Measurements from ENCODE around the gene ZFYVE1.
"Not testable (repeated sequence)": the region's sequence is repeated elsewhere in the genome, so short reads cannot be mapped to it uniquely, and the experiment has no call there.

Gene ZFYVE1

DNA sequence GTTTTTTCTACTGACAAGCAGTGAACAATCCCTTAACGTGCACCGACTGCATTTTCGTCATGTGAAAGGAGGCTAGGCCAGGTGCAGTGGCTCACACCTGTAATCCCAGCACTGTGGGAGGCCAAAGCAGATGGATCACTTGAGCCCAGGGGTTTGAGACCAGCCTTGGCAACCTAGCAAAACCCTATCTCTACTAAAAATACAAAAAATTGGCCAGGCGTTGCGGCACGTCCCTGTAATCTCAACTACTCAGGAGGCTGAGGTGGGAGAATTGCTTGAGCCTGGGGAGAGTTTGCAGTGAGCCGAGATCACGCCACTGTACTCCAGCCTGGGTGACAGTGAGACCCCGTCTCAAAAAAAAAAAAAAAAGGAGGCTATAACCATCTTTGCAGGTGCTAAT, 22.3 kb downstream of the ZFYVE1 start:
- not testable (repeated sequence) for H2AFZ ChIP-seq (ENCODE audit: low read length, unreplicated experiment); H3K27me3 ChIP-seq (ENCODE audit: insufficient read depth, low read length); H3K4me1 ChIP-seq (ENCODE audit: control insufficient read depth, insufficient read depth, low read length, unreplicated experiment); H3K27ac ChIP-seq (ENCODE audit: low read depth, low read length); H3K4me3 ChIP-seq (ENCODE audit: low read depth, low read length); H3K36me3 ChIP-seq (ENCODE audit: insufficient read depth, low read length)
- peaks cover 15% of the 10 kb centered on the region for H3K79me2 ChIP-seq (ENCODE audit: control insufficient read depth, insufficient read depth, low read length, unreplicated experiment)

DNA sequence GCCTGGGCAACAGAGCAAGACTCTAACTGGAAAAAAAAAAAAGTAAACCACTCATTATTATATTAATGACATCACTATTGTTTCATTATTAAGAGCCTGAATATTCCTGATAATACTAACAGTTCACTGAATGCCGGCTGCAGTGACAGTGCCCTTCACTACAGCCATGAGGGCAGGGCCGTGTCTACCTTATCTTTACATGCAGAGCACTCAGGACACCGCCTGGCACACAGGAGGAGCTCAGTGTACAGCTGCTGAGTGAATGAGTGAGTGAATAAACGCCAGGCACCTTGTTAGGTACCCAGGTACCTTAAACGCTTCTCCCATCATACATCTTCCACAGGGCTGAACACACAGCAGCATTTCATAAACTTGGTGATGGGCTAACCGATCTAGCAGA, 23.2 kb downstream of the ZFYVE1 start:
- Histone ChIP-seq H3K79me2 (ENCODE audit: control insufficient read depth, insufficient read depth, low read length, unreplicated experiment) (peaks cover 12% of the 10 kb centered on the region), H3K4me1 (ENCODE audit: control insufficient read depth, insufficient read depth, low read length, unreplicated experiment) (peaks cover 3% of the 10 kb centered on the region), H3K27ac (ENCODE audit: low read depth, low read length) (no peak overlapping the region), H2AFZ (ENCODE audit: low read length, unreplicated experiment) (no peak overlapping the region), H3K4me3 (ENCODE audit: low read depth, low read length) (no peak overlapping the region), H3K36me3 (ENCODE audit: insufficient read depth, low read length) (peaks cover 5% of the 10 kb centered on the region; the same call in 1 of the 2 replicates), H3K27me3 (ENCODE audit: insufficient read depth, low read length) (no peaks in the 10 kb centered on the region)

DNA sequence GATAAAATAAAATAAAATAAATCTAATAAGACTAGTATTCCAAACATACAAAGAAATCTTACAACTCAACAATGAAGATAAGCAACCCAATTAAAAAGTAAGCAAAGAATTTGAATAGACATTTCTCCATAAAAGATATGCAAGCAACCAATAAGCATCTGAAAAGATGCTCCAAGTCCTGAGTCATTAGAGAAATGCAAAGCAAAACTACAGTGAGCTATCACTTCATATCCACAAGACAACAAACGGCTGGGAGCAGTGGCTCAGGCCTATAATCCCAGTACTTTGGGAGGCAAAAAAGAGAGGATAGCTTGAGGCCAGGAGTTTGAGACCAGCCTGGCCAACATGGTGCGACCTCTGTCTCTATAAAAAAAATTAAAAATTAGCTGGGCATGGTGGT, 26.8 kb downstream of the ZFYVE1 start:
- Histone ChIP-seq H3K4me3 (ENCODE audit: low read depth, low read length) (no peak overlapping the region), H3K36me3 (ENCODE audit: insufficient read depth, low read length) (peaks cover 19% of the 10 kb centered on the region), H3K79me2 (ENCODE audit: control insufficient read depth, insufficient read depth, low read length, unreplicated experiment) (peaks cover 2% of the 10 kb centered on the region), H2AFZ (ENCODE audit: low read length, unreplicated experiment) (no peak overlapping the region), H3K27me3 (ENCODE audit: insufficient read depth, low read length) (no peaks in the 10 kb centered on the region), H3K27ac (ENCODE audit: low read depth, low read length) (no peak overlapping the region), H3K4me1 (ENCODE audit: control insufficient read depth, insufficient read depth, low read length, unreplicated experiment) (no peaks in the 10 kb centered on the region)

DNA sequence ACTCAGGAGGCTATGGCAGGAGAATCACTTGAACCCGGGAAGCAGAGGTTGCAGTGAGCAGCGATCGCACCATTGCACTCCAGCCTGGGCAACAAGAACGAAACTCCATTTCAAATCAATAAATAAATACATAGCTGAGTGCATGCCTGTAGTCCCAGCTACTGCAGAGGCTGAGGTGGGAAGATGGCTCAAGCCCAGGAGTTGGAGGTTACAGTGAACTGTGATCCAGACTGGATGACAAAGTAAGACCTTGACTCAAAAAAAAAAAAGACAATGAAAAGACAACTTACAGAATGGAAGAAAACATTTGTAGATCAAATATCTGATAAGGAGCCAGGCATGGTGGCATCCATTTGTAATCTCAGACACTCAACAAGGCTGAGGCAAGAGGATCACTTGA, 27.6 kb downstream of the ZFYVE1 start:
- Histone ChIP-seq H2AFZ (ENCODE audit: low read length, unreplicated experiment) (no peak overlapping the region), H3K79me2 (ENCODE audit: control insufficient read depth, insufficient read depth, low read length, unreplicated experiment) (peaks cover 2% of the 10 kb centered on the region), H3K27ac (ENCODE audit: low read depth, low read length) (no peak overlapping the region), H3K36me3 (ENCODE audit: insufficient read depth, low read length) (peaks cover 19% of the 10 kb centered on the region), H3K27me3 (ENCODE audit: insufficient read depth, low read length) (no peaks in the 10 kb centered on the region), H3K4me1 (ENCODE audit: control insufficient read depth, insufficient read depth, low read length, unreplicated experiment) (no peaks in the 10 kb centered on the region), H3K4me3 (ENCODE audit: low read depth, low read length) (no peak overlapping the region)

DNA sequence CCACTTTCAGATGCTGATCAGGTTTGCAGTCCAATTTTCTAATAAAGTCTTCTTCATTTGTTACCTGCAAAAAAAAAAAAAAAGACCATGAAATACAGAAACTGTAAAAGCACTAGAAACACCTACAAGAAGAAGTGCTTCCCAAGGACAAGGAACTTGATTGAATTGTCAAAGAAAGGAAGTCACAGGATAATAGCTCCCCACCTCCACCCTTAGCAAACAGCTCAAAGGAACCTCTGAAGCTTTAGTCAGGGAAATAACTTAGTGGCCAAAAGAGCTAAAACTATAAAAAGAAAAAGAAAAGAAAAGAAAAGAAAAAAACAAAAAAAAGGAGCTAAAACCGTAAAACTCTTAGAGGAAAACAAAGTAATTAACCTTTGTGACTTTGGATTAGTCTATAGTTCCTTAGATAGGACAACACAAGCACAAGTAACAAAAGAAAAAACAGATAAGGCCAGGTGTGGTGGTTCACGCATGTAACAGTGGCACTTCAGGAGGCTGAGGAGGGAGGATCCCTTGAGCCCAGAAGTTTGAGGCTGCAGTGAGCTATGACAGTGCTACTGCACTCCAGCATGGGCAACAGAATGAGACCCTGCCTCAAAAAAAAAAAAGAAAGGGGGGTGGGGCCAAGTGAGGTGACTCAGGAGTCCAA, 28.5 kb downstream of the ZFYVE1 start:
- Histone ChIP-seq H3K36me3 (ENCODE audit: insufficient read depth, low read length) (peaks cover 19% of the 10 kb centered on the region), H3K27ac (ENCODE audit: low read depth, low read length) (no peak overlapping the region), H3K4me1 (ENCODE audit: control insufficient read depth, insufficient read depth, low read length, unreplicated experiment) (no peaks in the 10 kb centered on the region)

DNA sequence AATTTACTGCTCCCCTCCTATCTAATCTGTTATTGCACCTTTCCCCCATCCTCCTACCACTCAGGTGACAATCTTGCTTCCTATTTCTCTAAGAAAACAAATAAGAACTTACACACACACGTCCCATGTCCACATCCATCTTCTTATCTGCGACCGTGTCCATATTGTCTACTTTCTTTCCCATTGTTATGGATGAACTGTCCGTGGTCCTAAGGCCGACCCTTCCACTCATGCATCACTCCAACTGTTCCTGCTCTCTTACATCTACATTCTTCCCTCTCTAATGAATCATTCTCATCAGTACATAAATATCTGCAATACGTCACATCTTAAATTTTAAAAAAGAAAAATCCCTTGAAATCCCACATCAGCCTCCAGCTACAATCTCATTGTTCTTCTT, 30.0 kb downstream of the ZFYVE1 start:
- H3K36me3 ChIP-seq (ENCODE audit: insufficient read depth, low read length): peaks cover 22% of the 10 kb centered on the region
- H3K27ac ChIP-seq (ENCODE audit: low read depth, low read length): no peak overlapping the region

More for the DNA sequence above, 28.5 kb downstream of the ZFYVE1 start:
- no peaks in the 10 kb centered on the region for H3K27me3 ChIP-seq (ENCODE audit: insufficient read depth, low read length)
- H3K79me2 ChIP-seq (ENCODE audit: control insufficient read depth, insufficient read depth, low read length, unreplicated experiment): no peaks in the 10 kb centered on the region
- no peak overlapping the region for H3K4me3 ChIP-seq (ENCODE audit: low read depth, low read length)
- H2AFZ ChIP-seq (ENCODE audit: low read length, unreplicated experiment): no peak overlapping the region

DNA sequence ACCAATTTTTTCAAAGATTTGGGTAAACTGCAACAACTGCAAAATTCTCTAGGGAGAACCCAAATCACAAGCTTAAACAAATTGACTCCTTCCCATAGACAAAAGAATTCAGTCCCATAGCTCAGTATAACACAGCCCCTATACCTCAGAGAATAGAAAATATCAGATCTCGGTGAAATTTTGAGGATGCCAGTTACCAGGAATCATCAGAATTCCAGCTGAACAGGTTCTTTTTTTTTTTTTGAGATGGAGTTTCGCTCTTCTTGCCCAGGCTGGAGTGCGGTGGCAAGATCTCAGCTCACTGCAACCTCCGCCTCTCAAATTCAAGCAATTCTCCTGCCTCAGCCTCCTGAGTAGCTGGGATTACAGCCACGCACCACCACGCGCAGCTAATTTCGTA, 36.7 kb downstream of the ZFYVE1 start:
- H3K36me3 ChIP-seq (ENCODE audit: insufficient read depth, low read length): peaks cover 3% of the 10 kb centered on the region; the same call in 1 of the 2 replicates
- no peak overlapping the region for H3K27ac ChIP-seq (ENCODE audit: low read depth, low read length)
- no peaks in the 10 kb centered on the region for H3K27me3 ChIP-seq (ENCODE audit: insufficient read depth, low read length)
- no peaks in the 10 kb centered on the region for H3K79me2 ChIP-seq (ENCODE audit: control insufficient read depth, insufficient read depth, low read length, unreplicated experiment)
- H3K4me1 ChIP-seq (ENCODE audit: control insufficient read depth, insufficient read depth, low read length, unreplicated experiment): no peaks in the 10 kb centered on the region
- H2AFZ ChIP-seq (ENCODE audit: low read length, unreplicated experiment): no peak overlapping the region
- H3K4me3 ChIP-seq (ENCODE audit: low read depth, low read length): no peak overlapping the region

More for the DNA sequence above, 30.0 kb downstream of the ZFYVE1 start:
- Histone ChIP-seq H3K79me2 (ENCODE audit: control insufficient read depth, insufficient read depth, low read length, unreplicated experiment) (no peaks in the 10 kb centered on the region), H3K4me1 (ENCODE audit: control insufficient read depth, insufficient read depth, low read length, unreplicated experiment) (no peaks in the 10 kb centered on the region), H3K4me3 (ENCODE audit: low read depth, low read length) (no peak overlapping the region), H3K27me3 (ENCODE audit: insufficient read depth, low read length) (no peaks in the 10 kb centered on the region), H2AFZ (ENCODE audit: low read length, unreplicated experiment) (no peak overlapping the region)

DNA sequence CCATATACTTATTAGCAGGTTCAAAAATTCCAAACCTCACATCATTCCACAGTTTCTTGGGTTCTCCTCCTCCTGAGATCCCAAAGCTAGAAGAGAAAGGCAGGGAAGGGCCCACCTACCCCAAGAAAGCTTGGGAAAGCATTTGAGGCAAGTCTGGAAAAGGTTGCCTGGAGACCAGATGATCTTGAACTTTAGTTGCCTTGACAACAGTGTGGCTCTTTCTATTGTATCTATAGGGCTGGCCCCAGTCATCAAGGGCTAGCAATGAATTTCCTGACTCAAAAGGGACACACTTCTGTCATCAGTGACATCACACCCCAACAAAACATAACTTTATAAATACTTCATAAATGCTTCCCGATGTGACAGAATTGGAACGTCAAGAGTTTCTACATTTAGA, 40.0 kb downstream of the ZFYVE1 start:
- H3K27ac ChIP-seq (ENCODE audit: low read depth, low read length): no peak overlapping the region
- H3K27me3 ChIP-seq (ENCODE audit: insufficient read depth, low read length): no peaks in the 10 kb centered on the region
- H3K36me3 ChIP-seq (ENCODE audit: insufficient read depth, low read length): peaks cover 10% of the 10 kb centered on the region; the same call in 1 of the 2 replicates
- no peaks in the 10 kb centered on the region for H3K4me1 ChIP-seq (ENCODE audit: control insufficient read depth, insufficient read depth, low read length, unreplicated experiment)
- no peaks in the 10 kb centered on the region for H3K79me2 ChIP-seq (ENCODE audit: control insufficient read depth, insufficient read depth, low read length, unreplicated experiment)
- no peak overlapping the region for H3K4me3 ChIP-seq (ENCODE audit: low read depth, low read length)
- no peak overlapping the region for H2AFZ ChIP-seq (ENCODE audit: low read length, unreplicated experiment)

DNA sequence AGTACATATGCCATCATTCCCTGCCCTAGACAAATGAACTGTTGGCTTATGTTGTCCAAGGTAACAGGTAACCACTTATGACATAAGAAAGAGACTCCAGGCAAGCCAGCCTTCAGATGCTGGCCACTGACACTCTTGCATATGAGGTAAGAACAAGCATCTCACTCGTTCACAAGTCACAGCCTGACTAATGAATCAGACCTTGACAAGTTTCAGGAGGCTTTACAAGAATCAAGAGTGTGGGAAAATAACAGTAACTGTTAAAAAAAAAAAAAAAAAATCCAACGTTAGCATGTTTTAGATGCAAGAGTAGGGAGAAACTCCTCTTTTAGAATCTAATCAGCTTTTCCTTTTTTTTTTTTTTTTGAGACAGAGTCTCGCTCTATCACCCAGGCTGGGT, 40.7 kb downstream of the ZFYVE1 start:
- Histone ChIP-seq H3K4me3 (ENCODE audit: low read depth, low read length) (no peak overlapping the region), H3K4me1 (ENCODE audit: control insufficient read depth, insufficient read depth, low read length, unreplicated experiment) (no peaks in the 10 kb centered on the region), H3K27ac (ENCODE audit: low read depth, low read length) (no peak overlapping the region), H2AFZ (ENCODE audit: low read length, unreplicated experiment) (no peak overlapping the region), H3K79me2 (ENCODE audit: control insufficient read depth, insufficient read depth, low read length, unreplicated experiment) (no peaks in the 10 kb centered on the region), H3K36me3 (ENCODE audit: insufficient read depth, low read length) (peaks cover 10% of the 10 kb centered on the region; the same call in 1 of the 2 replicates), H3K27me3 (ENCODE audit: insufficient read depth, low read length) (no peaks in the 10 kb centered on the region)

DNA sequence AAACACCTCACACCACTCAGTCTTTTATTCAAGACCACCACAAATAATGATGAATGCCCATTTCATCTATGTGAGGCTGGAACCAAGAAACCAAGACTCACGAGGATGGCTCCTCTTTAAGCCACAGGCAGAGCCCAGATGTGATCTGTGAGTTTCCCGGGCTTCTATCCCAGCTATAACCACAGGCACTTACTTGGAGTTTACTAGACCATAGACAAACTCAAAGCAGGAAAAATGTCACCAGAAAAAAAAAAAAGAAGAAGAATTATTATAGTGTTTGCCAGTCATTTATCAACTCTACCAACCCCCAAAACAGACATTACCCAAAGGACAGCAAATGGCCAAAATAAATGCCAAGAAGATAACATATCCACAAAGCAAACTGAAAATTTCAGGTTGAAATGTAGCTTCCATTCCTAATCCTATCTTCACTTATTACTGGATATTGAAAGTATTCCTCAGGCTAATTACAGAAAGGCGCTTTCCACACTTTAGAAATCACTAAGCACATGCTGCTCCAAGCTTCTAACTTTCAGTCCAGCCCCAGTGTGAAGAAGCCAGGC, 44.7 kb downstream of the ZFYVE1 start:
- Histone ChIP-seq H3K4me3 (ENCODE audit: low read depth, low read length) (no peak overlapping the region), H3K27me3 (ENCODE audit: insufficient read depth, low read length) (no peaks in the 10 kb centered on the region), H3K27ac (ENCODE audit: low read depth, low read length) (no peak overlapping the region), H3K4me1 (ENCODE audit: control insufficient read depth, insufficient read depth, low read length, unreplicated experiment) (no peaks in the 10 kb centered on the region), H3K36me3 (ENCODE audit: insufficient read depth, low read length) (peaks cover 10% of the 10 kb centered on the region; the same call in 1 of the 2 replicates), H2AFZ (ENCODE audit: low read length, unreplicated experiment) (no peak overlapping the region), H3K79me2 (ENCODE audit: control insufficient read depth, insufficient read depth, low read length, unreplicated experiment) (no peaks in the 10 kb centered on the region)

DNA sequence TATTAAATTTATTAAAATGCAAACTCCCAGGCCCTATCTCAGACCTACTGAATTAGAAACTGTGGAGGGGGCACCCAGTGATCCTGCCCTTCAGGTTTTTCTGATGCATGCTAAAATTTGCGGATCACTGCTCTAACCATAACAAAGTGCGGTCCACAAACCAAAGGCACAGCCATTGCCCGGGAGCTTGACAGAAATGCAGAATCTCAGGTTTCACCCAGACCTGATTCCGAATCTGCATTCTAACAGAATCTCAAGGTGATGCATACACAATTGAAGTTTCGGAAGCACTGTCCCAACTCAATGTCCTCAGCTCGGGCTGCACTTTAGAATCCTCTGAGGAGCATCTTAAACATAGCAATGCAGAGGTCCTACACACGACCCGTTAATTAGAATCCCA, 46.0 kb downstream of the ZFYVE1 start:
- H3K4me3 ChIP-seq (ENCODE audit: low read depth, low read length): no peak overlapping the region
- H3K27ac ChIP-seq (ENCODE audit: low read depth, low read length): no peak overlapping the region
- no peaks in the 10 kb centered on the region for H3K79me2 ChIP-seq (ENCODE audit: control insufficient read depth, insufficient read depth, low read length, unreplicated experiment)
- peaks cover 11% of the 10 kb centered on the region; the same call in 1 of the 2 replicates for H3K36me3 ChIP-seq (ENCODE audit: insufficient read depth, low read length)
- no peaks in the 10 kb centered on the region for H3K4me1 ChIP-seq (ENCODE audit: control insufficient read depth, insufficient read depth, low read length, unreplicated experiment)
- H2AFZ ChIP-seq (ENCODE audit: low read length, unreplicated experiment): no peak overlapping the region
- no peaks in the 10 kb centered on the region for H3K27me3 ChIP-seq (ENCODE audit: insufficient read depth, low read length)
